Thyroid gland (tissue), 4 donors: Measurements from ENCODE around the gene DOP1A.

Source experiments
- CTCF ChIP-seq, 6 experiments: fragments of 200-600 bp in 3 of 6; fragments of 450-650 bp in 3 of 6; sonication (generic) in 3 of 6; IDR thresholded peaks; one replicate each; pipeline ENCODE4 v1.5.1; 2016 to 2019; ENCODE audit warnings: antibody characterized with exemption in 6 of 6, mild to moderate bottlenecking in 2 of 6, inconsistent platforms in 1 of 6, moderate library complexity in 1 of 6
- POLR2A ChIP-seq, 2 donors: fragments of 450-650 bp; IDR thresholded peaks; one replicate each; pipeline ENCODE4 v1.6.1; 2017; ENCODE audit warnings: antibody characterized with exemption in 2 of 2, mild to moderate bottlenecking in 2 of 2, moderate library complexity in 1 of 2

GRCh38 chr6:83126807-83127206, 59.3 kb downstream of the DOP1A start:
- TF ChIP-seq CTCF (IDR thresholded peaks at IDR 0.05) (no peak), POLR2A (IDR thresholded peaks at IDR 0.05) (no peak)
